GM18502 (cell line): ENCODE data around the gene C3.
"Not testable (repeated sequence)": the region's sequence is repeated elsewhere in the genome, so short reads cannot be mapped to it uniquely, and the experiment has no call there.

Experiments used
- ATAC-seq: cut with Tn5 transposase; IDR thresholded peaks from one replicate; pipeline ENCODE4 v1.9.1; 2021; ENCODE audit warnings: mild to moderate bottlenecking; ENCODE audit not compliant: unreplicated experiment, poor library complexity

C3 gene

DNA sequence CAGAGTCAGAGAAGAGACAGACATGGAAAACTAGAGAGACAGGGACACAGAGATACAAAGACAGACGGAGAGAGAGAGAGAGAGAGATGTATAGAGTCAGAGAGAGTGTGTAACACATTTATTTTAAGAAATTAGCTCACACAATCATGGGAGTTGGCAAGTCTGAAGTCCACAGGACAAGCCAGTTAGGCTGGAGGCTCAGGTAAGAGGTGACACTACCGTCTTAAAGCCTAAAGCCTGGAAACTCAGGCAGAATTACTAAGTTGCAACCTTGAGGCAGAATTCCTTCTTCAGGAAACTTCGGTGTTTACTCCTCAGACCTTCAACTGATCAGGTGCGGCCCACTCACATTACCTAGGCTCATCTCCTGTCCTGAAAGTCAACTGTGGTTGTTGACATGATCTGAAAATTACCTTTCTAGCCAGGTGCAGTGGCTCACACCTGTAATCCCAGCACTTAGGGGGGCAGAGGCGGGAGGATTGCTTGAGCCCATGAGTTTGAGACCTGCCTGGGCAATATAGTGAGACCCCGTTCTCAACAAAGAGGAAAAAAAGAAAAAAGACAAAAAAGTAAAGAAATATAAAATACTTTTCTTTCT is 47.7 kb downstream of the C3 start:
- ATAC-seq, result no peak

DNA sequence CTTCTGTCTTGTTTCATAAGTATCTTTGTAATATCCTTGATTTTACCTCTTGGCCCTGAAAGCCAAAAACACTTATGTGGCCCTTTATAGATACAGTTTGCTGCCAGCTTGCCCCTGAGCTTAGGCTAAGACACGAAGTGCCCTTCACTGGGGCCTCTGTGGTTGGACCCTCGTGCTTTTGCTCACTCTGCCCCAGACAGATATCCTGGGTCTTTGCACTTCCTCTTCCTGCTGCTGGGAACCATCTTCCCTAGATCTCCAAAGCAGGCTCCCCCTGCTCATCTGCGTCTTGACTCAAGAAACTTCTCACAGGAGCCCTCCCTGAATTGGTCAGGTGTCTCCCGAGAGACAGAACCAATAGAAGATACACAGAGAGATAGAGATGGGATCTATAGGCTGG is 48.5 kb downstream of the C3 start:
- no peak for ATAC-seq

DNA sequence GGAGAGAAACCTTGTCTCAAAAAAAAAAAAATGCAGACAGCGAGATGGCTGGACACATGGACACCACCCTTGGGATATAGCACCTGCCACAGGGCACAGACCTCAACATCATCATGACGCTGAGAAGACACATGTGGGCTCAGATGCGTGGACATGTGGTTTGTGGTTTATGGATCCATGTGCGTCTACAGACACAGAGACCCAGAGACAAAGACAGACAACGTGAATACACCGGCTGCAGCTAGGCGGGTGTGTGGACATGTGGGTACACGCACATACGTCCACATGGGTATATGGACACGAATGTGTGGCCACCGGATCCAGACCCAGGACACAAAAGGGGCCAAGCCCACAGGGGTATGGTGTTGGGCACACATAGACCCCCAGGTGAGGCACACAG is 51.8 kb downstream of the C3 start:
- ATAC-seq, result no peak

DNA sequence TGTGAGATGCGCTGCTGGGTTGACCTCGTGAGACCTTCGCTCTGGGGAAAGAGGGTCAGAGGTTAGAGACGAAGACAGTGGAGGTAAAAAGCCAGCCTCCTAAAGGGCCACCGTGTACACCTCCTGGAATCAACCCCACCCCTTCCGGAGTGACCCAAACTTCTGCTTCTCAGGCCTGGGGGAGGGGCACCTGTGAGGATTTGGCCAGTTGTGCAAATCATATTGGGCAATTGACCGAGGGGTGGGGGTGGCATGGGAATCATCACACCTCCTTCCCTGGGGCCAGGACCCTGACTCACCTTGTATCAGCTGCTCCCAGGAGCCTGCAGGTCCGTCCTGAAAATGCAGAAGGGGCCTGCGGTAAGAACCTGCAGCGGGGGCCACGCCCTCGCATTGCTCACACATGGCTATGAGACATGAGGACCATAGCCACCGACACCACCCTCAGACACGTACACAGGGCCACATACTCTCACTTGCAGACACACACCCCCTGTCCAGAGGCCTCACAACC is 53.3 kb downstream of the C3 start:
- ATAC-seq, result no peak

DNA sequence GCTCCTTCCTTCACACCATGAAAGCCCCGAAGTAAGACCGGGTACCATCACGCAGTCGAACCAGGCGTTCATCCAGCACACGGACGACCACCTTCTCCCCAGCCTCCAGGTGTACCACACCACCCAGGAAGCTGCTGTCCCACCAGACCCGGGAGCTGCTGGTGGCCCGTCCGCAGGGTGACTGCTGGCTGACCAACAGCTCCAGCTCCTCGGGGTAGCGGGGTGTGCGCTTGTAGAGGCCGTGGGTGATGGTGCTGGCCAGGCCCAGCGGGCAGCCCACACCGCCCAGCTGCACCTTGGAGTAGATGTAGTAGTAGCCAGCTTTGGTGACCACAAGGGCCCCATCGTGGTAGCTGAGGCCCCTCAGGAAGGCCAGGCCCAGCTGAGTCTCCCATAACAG is 55.5 kb downstream of the C3 start:
- ATAC-seq, result no peak

DNA sequence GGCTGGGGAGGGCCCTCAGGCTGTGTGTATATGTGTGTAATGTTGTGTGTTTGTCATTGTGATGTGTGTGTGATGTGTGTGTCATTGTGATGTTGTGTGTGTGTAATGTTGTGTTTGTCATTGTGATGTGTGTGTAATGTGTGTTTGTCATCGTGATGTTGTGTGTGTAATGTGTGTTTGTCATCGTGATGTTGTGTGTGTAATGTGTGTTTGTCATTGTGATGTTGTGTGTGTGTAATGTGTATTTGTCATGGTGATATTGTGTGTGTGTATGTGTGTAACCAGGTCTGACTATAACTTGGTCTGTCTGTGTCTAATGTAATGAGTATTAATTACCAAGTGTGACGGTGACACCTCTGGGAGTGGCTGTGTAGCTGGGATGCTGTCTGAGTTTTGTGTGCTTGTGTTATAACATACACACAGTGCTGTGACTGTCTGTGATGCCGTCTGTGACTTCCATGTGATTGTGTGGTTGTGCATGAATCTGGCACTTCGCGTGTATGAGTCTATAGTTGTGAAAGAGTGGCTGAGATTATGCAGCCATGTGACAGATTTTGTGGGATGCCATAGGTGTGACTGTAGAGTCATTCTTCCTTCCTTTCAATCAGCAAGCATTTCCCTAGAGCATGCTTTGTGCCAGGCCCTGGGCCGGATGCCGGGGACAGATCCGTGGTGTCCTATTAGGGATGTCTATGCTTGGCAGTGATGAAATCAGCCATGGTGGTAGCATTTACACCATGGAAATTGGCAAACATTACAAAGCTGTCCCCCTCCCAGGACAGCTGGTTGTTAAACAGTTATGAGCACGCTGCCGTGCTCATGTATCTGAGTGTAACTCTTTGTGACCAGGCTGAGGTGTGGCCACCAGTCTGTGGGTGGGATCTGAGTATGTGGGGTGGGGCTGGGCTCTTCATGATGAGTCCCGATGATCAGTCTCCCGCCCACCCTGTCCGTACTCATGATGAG is 56.9 kb downstream of the C3 start:
- ATAC-seq, result no peak

DNA sequence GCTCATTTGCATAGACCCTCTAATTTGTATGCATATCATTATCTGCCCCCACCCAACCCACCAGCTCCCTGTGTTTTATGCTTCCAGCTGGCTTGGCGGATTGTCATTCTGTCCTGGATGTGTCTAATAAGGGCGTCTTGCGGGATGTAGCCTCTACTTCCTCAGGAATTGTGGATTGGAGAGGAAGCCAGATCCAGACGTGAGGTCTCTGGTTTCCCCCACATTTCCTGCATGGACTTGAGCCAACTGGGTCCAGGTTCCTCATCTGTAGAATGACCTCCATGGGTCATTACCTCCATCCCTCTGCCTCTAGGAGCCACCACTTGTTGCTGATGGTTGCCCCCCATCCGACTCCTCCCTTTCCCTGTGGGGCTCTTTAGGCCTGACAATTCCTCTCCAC is 57.7 kb downstream of the C3 start:
- no peak for ATAC-seq

DNA sequence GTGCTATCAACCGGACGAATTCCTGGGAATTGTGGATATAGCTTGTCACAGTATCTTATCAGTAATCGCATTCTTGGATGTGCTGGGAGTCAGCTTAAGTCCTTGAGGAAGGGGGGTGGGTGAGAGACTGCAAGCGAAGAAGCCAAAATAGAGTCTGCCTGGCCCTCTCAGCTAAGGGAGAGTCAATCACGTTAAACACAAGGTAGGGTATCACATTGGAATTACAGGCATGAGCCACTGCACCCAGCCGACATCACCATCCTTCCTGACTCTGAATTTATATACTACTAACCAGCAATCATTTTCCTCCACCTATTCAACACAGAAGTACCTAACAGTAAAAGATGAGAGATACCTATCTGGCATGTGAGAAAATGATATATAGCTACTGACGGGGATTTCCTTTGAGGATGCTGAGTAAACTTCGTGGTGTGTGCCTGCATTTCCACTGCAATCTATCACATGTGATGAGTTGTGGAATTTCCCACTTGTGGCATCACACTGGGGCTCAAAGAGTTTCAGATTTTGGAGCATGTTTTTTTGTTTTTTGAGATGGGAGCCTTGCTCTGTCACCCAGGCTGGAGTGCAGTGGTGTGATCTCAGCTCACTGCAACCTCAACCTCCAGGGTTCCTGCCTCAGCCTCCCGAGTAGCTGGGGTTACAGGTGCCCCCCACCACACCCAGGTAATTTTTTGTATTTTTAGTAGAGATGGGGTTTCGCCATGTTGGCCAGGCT is 58.8 kb downstream of the C3 start:
- not testable (repeated sequence) for ATAC-seq

DNA sequence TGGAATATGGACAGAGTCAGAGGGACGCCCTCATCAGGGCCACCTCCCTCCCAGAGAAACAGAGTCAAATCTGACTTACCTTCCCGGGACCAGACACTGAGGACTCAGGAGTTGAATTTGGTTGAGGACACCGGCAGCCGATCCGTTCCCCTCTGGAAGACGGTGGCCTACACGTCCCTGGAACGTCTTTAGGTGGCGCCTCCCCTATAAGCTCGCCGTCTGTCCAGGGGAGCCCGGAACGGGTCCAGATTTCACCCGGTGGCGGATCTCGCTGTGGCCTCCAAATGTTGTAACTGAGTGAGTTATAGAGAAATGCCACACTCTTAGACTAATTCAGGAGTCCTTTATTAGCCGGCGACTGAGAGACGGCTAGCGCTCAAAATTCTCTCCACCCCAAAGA is 59.5 kb downstream of the C3 start:
- ATAC-seq, result no peak

DNA sequence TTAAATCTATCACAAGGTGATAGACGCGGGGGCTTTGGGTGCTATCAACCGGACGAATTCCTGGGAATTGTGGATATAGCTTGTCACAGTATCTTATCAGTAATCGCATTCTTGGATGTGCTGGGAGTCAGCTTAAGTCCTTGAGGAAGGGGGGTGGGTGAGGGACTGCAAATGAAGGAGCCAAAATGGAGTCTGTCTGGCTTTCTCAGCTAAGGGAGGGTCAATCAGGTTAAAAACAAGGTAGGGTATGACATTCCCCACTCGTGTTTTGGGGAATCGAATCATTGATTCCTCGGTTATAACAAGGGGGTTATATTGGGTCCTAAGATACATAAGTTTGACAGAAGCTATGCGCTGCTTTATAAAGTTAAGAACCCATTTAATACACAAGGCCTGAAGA is 64.1 kb downstream of the C3 start:
- ATAC-seq, result not testable (repeated sequence)

DNA sequence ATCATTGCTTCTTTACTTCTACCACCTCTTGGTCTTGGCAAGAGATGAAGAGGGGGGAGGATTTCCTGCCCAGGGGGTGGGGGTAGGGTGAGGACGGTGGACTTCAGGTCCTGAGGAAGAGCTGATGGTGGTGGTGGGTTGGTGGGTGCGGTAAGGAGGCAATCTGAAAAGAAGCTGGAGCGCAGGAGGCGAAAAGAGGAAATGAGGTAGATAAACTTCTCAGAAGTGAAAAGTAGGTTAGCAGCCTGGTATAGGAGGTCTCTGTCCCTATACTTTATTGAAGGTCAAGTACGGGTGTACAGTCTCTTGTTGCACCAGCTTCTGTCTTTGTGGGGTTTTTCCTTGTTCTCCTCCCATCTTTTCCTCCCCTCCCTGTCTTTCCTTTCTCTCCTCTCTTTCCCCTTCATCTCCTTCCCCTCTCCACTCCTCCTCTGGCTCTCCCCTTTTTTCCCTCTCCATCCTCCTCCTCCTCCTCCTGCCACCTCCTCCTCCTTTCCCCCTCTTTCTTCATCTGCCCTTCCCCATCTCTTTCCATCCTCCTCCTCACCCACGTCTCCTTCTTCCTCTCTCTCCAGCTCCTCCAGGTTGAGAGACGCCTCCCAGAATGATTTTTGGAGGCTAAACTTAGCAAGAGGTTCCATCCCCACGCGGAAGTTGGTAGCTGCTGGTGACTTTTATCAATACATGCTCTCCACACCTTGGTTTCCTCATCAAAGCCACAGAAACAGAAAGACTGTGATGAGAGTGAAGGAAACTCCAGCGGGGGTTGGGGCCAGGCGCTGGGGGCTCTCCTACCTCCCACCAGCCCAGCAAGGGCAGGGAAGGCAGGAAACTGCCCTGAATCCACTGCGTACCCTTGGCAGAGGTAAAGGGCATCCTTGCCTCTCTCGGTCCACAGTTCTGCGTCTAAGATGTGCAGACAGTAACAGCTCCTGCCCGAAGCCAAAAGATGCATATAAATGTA is 65.8 kb downstream of the C3 start:
- no peak for ATAC-seq

DNA sequence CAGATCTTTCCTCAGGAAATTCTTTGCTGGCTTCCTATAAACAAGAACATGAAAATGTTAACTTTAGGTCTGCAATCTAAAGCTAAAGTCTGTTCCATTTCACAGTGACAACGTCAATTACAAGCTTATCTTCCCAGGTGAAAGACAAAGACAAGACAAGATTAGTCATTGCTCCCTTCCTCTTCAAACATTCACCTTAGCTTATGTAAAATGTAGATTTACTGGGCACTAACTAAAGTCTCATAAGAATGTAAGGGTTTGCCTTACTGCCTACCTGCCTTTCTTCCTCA is 67.7 kb downstream of the C3 start:
- no peak for ATAC-seq

DNA sequence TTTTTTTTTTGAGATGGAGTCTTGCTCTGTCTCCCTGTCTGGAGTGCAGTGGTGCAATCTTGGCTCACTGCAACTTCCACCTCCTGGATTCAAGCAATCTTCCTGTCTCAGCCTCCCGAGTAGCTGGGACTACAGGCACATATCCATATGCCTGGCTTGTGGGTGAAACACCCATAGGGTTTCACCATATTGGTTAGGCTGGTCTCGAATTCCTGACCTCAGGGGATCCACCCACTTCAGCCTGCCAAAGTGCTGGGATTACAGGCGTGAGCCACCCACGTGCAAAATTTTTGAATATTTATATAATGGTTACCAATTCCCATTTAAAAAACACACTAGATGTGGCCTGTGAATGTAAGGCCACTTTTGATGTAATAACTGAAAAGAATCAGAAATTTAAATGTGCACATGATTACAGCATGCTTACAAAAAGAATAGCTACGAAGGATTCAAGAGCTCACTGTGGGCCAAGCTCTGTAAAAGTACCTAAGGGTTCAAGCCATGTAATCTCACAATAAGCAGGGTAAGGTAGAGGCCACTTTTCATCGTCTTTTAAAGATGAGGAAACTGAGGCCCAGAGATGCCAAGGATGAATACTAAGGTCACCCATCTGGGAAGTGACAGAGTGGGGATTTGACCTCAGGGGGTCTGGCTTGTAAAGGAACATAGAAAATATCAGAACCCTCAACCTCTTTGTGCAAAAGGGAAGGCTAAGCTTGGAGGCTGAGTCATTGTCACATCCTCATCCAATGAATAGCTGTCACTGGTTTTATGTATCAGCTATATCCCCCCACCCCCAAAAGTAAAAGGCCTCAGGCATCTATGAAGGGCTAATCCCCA is 68.3 kb downstream of the C3 start:
- no peak for ATAC-seq

DNA sequence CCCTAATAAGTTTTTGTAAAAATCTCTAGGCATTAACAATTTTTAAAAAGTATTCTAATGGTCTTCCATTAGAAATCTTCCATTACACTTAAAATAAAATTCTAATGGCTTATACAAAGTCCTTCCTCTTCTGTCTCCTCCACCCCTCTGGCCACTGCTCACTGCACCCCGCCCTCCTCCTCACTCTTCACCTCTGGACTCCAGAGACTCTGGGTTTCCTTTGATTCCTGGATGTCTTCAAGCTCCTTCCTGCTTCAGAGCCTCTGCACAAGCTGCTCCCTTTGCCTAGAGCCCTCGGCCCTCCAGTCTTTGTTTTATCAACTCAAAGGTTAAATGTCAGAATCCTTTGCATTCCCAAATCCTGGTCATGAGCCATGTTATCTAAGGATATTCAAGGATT is 71.3 kb downstream of the C3 start:
- no peak for ATAC-seq

DNA sequence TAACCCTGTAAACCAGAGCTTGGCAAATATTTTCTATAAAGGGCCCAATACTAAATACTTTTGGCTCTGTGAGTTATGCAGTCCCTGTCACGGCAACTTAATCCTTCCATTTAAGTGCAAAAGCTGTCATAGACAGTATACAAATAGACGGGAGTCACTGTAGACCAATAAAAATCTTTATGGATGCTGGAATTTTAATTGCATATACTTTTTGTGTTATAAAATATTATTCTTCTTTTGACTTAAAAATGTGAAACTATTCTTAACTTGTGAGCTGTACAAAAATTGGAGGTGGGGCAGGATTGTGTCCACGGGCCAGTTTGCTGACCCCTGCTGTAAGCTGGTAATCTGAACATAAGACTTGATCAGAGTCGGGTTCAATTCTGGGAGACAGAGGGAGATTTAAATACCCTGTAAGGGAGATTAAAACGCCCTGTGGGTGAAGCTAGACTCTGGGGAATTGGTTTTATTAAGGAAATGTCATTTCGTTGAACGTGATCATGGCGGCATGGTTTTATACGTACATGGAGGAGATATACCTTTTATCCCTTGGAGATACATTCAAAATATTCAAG is 72.2 kb downstream of the C3 start:
- ATAC-seq, result no peak

DNA sequence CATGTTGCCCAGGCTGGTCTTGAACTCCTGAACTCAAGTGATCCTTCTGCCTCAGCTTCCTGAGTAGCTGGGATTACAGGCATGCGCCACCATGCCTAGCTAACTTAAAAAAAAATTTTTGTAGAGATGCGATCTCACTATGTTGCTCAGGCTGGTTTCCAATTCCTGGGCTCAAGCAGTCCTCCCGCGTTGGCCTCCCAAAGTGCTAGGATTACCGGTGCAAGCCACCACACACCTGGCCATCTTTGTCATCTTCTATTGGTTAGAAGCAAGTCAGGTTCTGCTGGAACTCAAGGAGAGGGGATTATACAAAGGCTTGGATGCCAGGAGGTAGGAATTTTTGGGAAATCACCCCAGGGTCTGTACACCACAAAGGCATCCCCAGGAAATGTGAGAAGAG is 75.7 kb downstream of the C3 start:
- no peak for ATAC-seq

DNA sequence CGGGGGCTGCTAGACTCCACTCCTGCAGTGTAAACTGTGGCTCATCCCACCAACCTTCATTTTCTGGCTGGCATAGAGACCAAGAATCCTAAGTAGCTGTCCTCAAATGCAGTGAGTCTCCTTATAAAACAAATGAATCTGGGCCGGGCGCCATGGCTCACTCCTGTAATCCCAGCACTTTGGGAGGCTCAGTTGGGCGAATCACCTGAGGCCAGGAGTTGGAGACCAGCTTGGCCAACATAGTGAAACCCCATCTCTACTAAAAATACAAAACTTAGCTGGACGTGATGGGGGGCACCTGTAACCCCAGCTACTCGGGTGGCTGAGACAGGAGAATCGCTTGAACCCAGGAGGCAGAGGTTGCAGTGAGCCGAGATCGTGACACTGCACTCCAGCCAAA is 80.1 kb downstream of the C3 start:
- ATAC-seq, result not testable (repeated sequence)

DNA sequence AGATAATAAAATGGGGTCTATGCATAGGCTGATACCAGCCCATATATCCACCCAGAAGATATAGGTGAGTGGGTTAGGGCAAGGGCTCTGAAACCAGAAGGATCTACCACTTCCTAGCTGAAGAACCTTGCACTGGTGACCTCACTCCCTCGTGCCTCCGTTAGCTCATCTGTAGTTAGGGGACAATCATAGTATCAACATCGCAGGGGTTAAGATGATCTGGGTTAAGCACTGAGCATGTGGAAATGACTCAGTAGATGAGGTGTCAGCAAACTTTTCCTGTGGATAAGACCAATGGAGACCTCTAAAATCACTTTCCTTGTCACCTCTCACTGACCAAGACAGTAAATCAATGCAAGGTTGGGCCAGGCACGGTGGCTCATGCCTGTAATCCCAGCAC is 81.0 kb downstream of the C3 start:
- no peak for ATAC-seq

DNA sequence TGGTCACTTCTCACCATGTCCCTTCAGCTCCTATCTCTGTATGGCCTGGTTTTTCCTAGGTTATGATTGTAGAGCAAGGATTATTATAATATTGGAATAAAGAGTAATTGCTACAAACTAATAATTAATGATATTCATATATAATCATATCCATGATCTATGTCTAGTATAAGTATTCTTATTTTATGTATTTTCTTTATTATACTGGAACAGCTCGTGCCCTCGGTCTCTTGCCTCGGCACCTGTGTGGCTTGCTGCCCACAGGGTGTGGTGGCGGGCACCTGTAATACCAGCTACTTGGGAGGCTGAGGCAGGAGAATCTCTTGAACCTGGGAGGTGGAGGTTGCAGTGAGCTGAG is 87.0 kb downstream of the C3 start:
- ATAC-seq, result not testable (repeated sequence)
